ENCODE results near the gene HLF. TPM values are rescaled to one million over a fixed set of nuclear protein-coding genes. Genes with fewer than 3 reads are reported as not detected.
"Not testable (repeated sequence)": the region's sequence is repeated elsewhere in the genome, so short reads cannot be mapped to it uniquely, and the experiment has no call there.

The HLF gene
- total RNA-seq, 4 donors from 2014 or later: 2.5 to 10.0 (median 5.4) TPM

- DNase-seq: no peak
- Histone ChIP-seq H3K27ac (no peak overlapping the region), H3K36me3 (no peaks in the 10 kb centered on the region), H3K4me1 (peaks cover 0 to 7% (median 0%) of the 10 kb centered on the region in 4 donors), H3K9me3 (no peaks in the 10 kb centered on the region), H3K27me3 (no peaks in the 10 kb centered on the region), H3K4me3 (no peak overlapping the region)
- TF ChIP-seq POLR2A (IDR thresholded peaks at IDR 0.05) (no peak), CTCF (IDR thresholded peaks at IDR 0.05) (no peak)
These were observed 58.9 kb downstream of the HLF start for GRCh38 chr17:55323518-55324295.

GRCh38 chr17:55324296-55324978, 59.7 kb downstream of the HLF start:
- DNase-seq: no peak
- no peaks in the 10 kb centered on the region for H3K36me3 ChIP-seq
- H3K4me3 ChIP-seq: no peak overlapping the region
- H3K27me3 ChIP-seq: no peaks in the 10 kb centered on the region
- H3K9me3 ChIP-seq: no peaks in the 10 kb centered on the region
- H3K27ac ChIP-seq: no peak overlapping the region
- H3K4me1 ChIP-seq: peaks cover 0 to 7% (median 0%) of the 10 kb centered on the region in 4 donors
- TF ChIP-seq CTCF (IDR thresholded peaks at IDR 0.05) (no peak), POLR2A (IDR thresholded peaks at IDR 0.05) (no peak)

GRCh38 chr17:55325406-55325805, 60.6 kb downstream of the HLF start:
- H3K36me3 ChIP-seq: no peaks in the 10 kb centered on the region
- H3K4me3 ChIP-seq: no peak overlapping the region
- H3K27me3 ChIP-seq: no peaks in the 10 kb centered on the region
- TF ChIP-seq CTCF (IDR thresholded peaks at IDR 0.05): no peak
- DNase-seq: no peak
- peaks cover 0 to 7% (median 0%) of the 10 kb centered on the region in 4 donors for H3K4me1 ChIP-seq
- H3K9me3 ChIP-seq: no peaks in the 10 kb centered on the region
- no peak overlapping the region for H3K27ac ChIP-seq

- Histone ChIP-seq H3K4me1 (peaks cover 0 to 7% (median 0%) of the 10 kb centered on the region in 4 donors), H3K27ac (no peak overlapping the region), H3K27me3 (no peaks in the 10 kb centered on the region), H3K9me3 (no peaks in the 10 kb centered on the region), H3K4me3 (no peak overlapping the region), H3K36me3 (no peaks in the 10 kb centered on the region)
- TF ChIP-seq POLR2A (IDR thresholded peaks at IDR 0.05) (no peak), CTCF (IDR thresholded peaks at IDR 0.05) (no peak)
- DNase-seq: no peak
These were observed 61.3 kb downstream of the HLF start for GRCh38 chr17:55326030-55326429.

- Histone ChIP-seq H3K9me3 (no peaks in the 10 kb centered on the region), H3K4me3 (no peak overlapping the region), H3K27me3 (no peaks in the 10 kb centered on the region), H3K36me3 (no peaks in the 10 kb centered on the region), H3K4me1 (peaks cover 0 to 4% (median 0%) of the 10 kb centered on the region in 4 donors), H3K27ac (peak overlapping the region in 2 of 4 donors; percentile 52 to 69)
- DNase-seq: peak in 1 of 3 donors; percentile 75
- TF ChIP-seq POLR2A (IDR thresholded peaks at IDR 0.05) (peak in 1 of 2 donors; percentile 39), CTCF (IDR thresholded peaks at IDR 0.05) (no peak)
These were observed 62.7 kb downstream of the HLF start for GRCh38 chr17:55327225-55328088.

- peak overlapping the region in 1 of 4 donors; percentile 69 for H3K27ac ChIP-seq
These were observed 63.8 kb downstream of the HLF start for GRCh38 chr17:55328514-55328913.

More at GRCh38 chr17:55328514-55328913, 63.8 kb downstream of the HLF start:
- not testable (repeated sequence) for DNase-seq, H3K27me3 ChIP-seq, H3K4me1 ChIP-seq, H3K9me3 ChIP-seq, H3K36me3 ChIP-seq, H3K4me3 ChIP-seq

All from Peyer's patch (tissue), 4 donors.